ENCODE data around the gene CFAP54. TPM values are rescaled to one million over a fixed set of nuclear protein-coding genes. Genes with fewer than 3 reads are reported as not detected.

CFAP54 gene
- total RNA-seq, 6 experiments from 2014 or later, result 0.09 to 0.34 (median 0.13) TPM

DNA sequence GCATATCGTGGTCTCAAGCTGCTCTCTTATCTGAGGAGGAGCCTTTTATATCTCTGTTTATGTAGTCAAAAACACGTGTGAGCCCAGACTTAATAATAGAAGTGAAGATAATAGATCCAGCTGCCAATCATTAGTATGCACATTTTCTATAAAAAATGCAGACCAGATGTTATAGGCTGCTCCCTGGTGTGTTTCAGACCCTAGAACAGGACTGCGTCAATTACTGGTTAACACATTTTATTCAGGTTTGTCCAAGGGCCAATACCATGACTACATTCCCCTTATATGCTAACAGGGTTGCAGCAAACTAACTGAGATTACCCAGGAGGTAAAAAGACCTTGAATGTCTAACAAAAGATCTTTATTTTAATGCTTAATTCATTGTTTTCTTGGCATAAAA is 319.2 kb downstream of the CFAP54 start:
- ATAC-seq (no peak), DNase-seq (no peak)
- TF ChIP-seq POLR2A (IDR thresholded peaks at IDR 0.05), result no peak
- TF ChIP-seq, protein P1, sequence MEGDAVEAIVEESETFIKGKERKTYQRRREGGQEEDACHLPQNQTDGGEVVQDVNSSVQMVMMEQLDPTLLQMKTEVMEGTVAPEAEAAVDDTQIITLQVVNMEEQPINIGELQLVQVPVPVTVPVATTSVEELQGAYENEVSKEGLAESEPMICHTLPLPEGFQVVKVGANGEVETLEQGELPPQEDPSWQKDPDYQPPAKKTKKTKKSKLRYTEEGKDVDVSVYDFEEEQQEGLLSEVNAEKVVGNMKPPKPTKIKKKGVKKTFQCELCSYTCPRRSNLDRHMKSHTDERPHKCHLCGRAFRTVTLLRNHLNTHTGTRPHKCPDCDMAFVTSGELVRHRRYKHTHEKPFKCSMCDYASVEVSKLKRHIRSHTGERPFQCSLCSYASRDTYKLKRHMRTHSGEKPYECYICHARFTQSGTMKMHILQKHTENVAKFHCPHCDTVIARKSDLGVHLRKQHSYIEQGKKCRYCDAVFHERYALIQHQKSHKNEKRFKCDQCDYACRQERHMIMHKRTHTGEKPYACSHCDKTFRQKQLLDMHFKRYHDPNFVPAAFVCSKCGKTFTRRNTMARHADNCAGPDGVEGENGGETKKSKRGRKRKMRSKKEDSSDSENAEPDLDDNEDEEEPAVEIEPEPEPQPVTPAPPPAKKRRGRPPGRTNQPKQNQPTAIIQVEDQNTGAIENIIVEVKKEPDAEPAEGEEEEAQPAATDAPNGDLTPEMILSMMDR (IDR thresholded peaks at IDR 0.05), result no peak
- H3K4me1 ChIP-seq, result no peaks in the 10 kb centered on the region
- no peaks in the 10 kb centered on the region for H3K27me3 ChIP-seq
- no peak overlapping the region for H3K4me3 ChIP-seq
- WGBS (ENCODE audit: insufficient coverage, low coverage, low lambda C conversion rate, missing lambda C conversion rate), result 24% methylated on average over 3 of the region's 3 CpGs
- intact Hi-C loops (cut with DNase I), result no loop called here
- H3K27ac ChIP-seq, result no peak overlapping the region
- H3K9me3 ChIP-seq, result no peaks in the 10 kb centered on the region
- H3K36me3 ChIP-seq, result no peaks in the 10 kb centered on the region

DNA sequence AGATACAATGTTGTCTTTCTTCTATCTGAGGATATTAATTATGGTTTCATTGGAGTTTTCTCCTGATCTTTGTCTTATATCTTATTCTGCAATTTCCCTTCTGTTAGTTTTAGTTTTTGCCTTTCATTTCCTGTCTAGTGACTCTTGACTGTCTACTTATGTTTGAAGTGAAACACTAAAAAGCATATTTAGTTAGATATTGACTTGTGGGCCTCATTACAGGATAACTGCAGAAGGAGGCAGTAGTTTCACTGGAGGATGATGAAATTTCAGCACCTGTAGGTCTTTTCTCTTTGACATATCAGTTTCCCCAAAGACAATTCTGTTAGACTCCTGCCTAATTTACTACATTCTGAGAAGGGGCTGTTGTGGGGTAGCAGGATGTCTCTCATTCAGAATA is 320.1 kb downstream of the CFAP54 start:
- Histone ChIP-seq H3K4me3 (no peak overlapping the region), H3K27ac (no peak overlapping the region), H3K36me3 (no peaks in the 10 kb centered on the region), H3K27me3 (no peaks in the 10 kb centered on the region), H3K4me1 (no peaks in the 10 kb centered on the region), H3K9me3 (no peaks in the 10 kb centered on the region)
- intact Hi-C loops (cut with DNase I), result no loop called here
- DNase-seq, result no peak
- TF ChIP-seq POLR2A (IDR thresholded peaks at IDR 0.05), result no peak
- TF ChIP-seq, protein P1 (IDR thresholded peaks at IDR 0.05), result no peak
- no peak for ATAC-seq

DNA sequence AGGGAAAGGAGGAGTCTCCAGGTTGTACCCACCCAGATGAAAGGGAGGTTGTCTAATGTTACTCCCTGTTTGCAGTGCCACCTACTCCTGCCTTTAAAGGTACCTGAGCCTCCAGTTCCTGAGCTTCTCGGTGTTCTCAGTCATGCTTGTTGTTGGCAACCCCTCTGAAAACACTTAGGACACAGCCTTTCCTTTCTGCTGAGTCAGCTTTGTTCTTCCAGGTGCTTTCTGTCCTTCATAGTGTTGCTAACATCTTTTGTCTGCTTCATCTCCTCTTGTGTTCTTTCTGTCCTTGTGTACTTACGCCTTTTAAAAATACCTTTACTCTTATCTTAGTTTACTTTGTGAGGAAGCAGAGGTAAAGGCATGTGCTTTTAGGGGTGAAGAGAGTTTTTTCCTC is 320.7 kb downstream of the CFAP54 start:
- DNase-seq (no peak), ATAC-seq (no peak)
- H3K27ac ChIP-seq, result no peak overlapping the region
- H3K9me3 ChIP-seq, result no peaks in the 10 kb centered on the region
- TF ChIP-seq POLR2A (IDR thresholded peaks at IDR 0.05), result no peak
- TF ChIP-seq, protein P1 (IDR thresholded peaks at IDR 0.05), result no peak
- H3K4me3 ChIP-seq, result no peak overlapping the region
- intact Hi-C loops (cut with DNase I), result no loop called here
- H3K4me1 ChIP-seq, result no peaks in the 10 kb centered on the region
- H3K27me3 ChIP-seq, result no peaks in the 10 kb centered on the region
- WGBS (ENCODE audit: insufficient coverage, low coverage, low lambda C conversion rate, missing lambda C conversion rate), result 34% methylated on average over 2 of the region's 2 CpGs
- H3K36me3 ChIP-seq, result no peaks in the 10 kb centered on the region

DNA sequence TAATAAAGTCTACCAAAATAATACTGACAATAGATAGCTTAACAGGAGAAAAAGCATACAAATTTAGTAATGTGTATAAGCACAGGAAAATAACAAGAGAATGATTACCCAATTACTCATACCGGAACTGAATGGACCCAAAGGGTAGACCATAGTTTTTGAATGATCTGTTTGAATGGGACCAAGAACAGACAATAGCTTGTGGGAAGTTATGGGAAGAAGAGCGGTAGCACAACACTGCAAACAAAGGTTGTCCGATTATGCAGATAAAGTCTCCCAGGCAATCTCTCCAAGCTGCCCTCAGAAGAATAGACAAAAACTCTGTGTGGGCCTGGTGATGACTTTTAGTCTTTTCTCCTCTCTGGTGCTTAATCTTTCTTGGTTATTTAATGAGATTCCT is 321.1 kb downstream of the CFAP54 start:
- Histone ChIP-seq H3K27ac (no peak overlapping the region), H3K27me3 (no peaks in the 10 kb centered on the region), H3K4me3 (no peak overlapping the region), H3K4me1 (no peaks in the 10 kb centered on the region), H3K36me3 (no peaks in the 10 kb centered on the region), H3K9me3 (no peaks in the 10 kb centered on the region)
- no peak for DNase-seq
- no peak for ATAC-seq
- WGBS (ENCODE audit: insufficient coverage, low coverage, low lambda C conversion rate, missing lambda C conversion rate), result 58% methylated on average over 3 of the region's 3 CpGs
- TF ChIP-seq, protein P1 (IDR thresholded peaks at IDR 0.05), result no peak
- TF ChIP-seq POLR2A (IDR thresholded peaks at IDR 0.05), result no peak
- intact Hi-C loops (cut with DNase I), result no loop called here

DNA sequence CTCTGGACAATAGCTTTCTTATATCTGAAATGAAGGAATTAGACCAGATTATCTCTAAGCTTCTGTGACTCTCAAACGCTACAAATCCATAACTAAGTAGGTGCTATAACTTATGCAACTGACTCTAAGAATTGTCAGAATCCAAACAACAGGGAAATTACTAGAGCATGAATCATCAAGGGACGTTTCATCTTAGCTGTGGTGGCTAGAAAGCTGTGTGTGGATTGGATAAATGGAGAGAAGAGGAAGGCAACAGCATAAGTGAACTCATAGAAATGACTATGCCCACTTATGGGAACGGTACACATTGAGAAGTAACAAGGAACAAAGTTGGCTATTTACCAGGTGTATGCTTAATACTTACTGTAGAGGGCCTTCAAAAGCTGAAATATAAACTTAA is 321.7 kb downstream of the CFAP54 start:
- Histone ChIP-seq H3K4me1 (no peaks in the 10 kb centered on the region), H3K9me3 (no peaks in the 10 kb centered on the region), H3K27ac (no peak overlapping the region), H3K27me3 (no peaks in the 10 kb centered on the region), H3K4me3 (no peak overlapping the region), H3K36me3 (no peaks in the 10 kb centered on the region)
- 40% methylated on average over 3 of the region's 3 CpGs for WGBS (ENCODE audit: insufficient coverage, low coverage, low lambda C conversion rate, missing lambda C conversion rate)
- TF ChIP-seq, protein P1 (IDR thresholded peaks at IDR 0.05), result no peak
- TF ChIP-seq POLR2A (IDR thresholded peaks at IDR 0.05), result no peak
- intact Hi-C loops (cut with DNase I), result no loop called here
- no peak for DNase-seq
- no peak for ATAC-seq
